Measurements from ENCODE around the gene ARL6IP5.

ARL6IP5 gene

GRCh38 chr3:69084326-69085167 is at the start of gene ARL6IP5:
TSS of gene ARL6IP5 (plus strand) at chr3:69084937. CDS start at chr3:69085048, 111 bp downstream.
- peak; percentile 97 for DNase-seq (ENCODE audit: low spot score)

GRCh38 chr3:69044608-69045007 is 40.1 kb upstream of the ARL6IP5 start:
- no peak for DNase-seq (ENCODE audit: low spot score)

GRCh38 chr3:69048990-69049389 is 35.7 kb upstream of the ARL6IP5 start:
- no peak for DNase-seq (ENCODE audit: low spot score)

- DNase-seq (ENCODE audit: low spot score): peak; percentile 99
Measured at GRCh38 chr3:69051756-69052471, 32.8 kb upstream of the ARL6IP5 start, which contains the start of gene TMF1. TSS of gene TMF1 (minus strand) at chr3:69052333. CDS start at chr3:69052086, 247 bp downstream.

GRCh38 chr3:69052472-69052898 is 32.3 kb upstream of the ARL6IP5 start:
- DNase-seq (ENCODE audit: low spot score): no peak

- peak; percentile 36 for DNase-seq (ENCODE audit: low spot score)
Measured at GRCh38 chr3:69058180-69058946, 26.4 kb upstream of the ARL6IP5 start.

- DNase-seq (ENCODE audit: low spot score): no peak
Measured at GRCh38 chr3:69058947-69059224, 25.9 kb upstream of the ARL6IP5 start.

GRCh38 chr3:69059688-69060087 is 25.0 kb upstream of the ARL6IP5 start:
- no peak for DNase-seq (ENCODE audit: low spot score)

- DNase-seq (ENCODE audit: low spot score): no peak
Measured at GRCh38 chr3:69063636-69064035, 21.1 kb upstream of the ARL6IP5 start.

- DNase-seq (ENCODE audit: low spot score): no peak
Measured at GRCh38 chr3:69065318-69065964, 19.3 kb upstream of the ARL6IP5 start.

GRCh38 chr3:69066121-69066520 is 18.6 kb upstream of the ARL6IP5 start:
- no peak for DNase-seq (ENCODE audit: low spot score)

GRCh38 chr3:69072928-69073327 is 11.8 kb upstream of the ARL6IP5 start:
- DNase-seq (ENCODE audit: low spot score): no peak

GRCh38 chr3:69079269-69080159 is 5.2 kb upstream of the ARL6IP5 start:
- DNase-seq (ENCODE audit: low spot score): no peak

- DNase-seq (ENCODE audit: low spot score): peak; percentile 97
Measured at GRCh38 chr3:69080233-69080920, 4.4 kb upstream of the ARL6IP5 start, which contains the start of gene UBA3. TSS of gene UBA3 (minus strand) at chr3:69080365. CDS start at chr3:69080353, 12 bp downstream.

GRCh38 chr3:69081583-69082262 is 3.0 kb upstream of the ARL6IP5 start:
- no peak for DNase-seq (ENCODE audit: low spot score)

GRCh38 chr3:69082361-69082760 is 2.4 kb upstream of the ARL6IP5 start:
- no peak for DNase-seq (ENCODE audit: low spot score)

- DNase-seq (ENCODE audit: low spot score): peak; percentile 65
Measured at GRCh38 chr3:69082805-69083204, 1.9 kb upstream of the ARL6IP5 start.

- DNase-seq (ENCODE audit: low spot score): peak; percentile 76
Measured at GRCh38 chr3:69085168-69085832, 563 bp downstream of the ARL6IP5 start.

All from Ammon's horn (tissue), 1 donor.